ENCODE measurements around the gene KRTAP10-2. TPM values are rescaled to one million over a fixed set of nuclear protein-coding genes. Genes with fewer than 3 reads are reported as not detected.
"Not testable (repeated sequence)": the region's sequence is repeated elsewhere in the genome, so short reads cannot be mapped to it uniquely, and the experiment has no call there.

Gene KRTAP10-2
- total and polyA plus RNA-seq, 9 of the 15 experiments (the other 6 are each of a cell fraction or from before 2014, with no cell fraction given) = not detected

DNA sequence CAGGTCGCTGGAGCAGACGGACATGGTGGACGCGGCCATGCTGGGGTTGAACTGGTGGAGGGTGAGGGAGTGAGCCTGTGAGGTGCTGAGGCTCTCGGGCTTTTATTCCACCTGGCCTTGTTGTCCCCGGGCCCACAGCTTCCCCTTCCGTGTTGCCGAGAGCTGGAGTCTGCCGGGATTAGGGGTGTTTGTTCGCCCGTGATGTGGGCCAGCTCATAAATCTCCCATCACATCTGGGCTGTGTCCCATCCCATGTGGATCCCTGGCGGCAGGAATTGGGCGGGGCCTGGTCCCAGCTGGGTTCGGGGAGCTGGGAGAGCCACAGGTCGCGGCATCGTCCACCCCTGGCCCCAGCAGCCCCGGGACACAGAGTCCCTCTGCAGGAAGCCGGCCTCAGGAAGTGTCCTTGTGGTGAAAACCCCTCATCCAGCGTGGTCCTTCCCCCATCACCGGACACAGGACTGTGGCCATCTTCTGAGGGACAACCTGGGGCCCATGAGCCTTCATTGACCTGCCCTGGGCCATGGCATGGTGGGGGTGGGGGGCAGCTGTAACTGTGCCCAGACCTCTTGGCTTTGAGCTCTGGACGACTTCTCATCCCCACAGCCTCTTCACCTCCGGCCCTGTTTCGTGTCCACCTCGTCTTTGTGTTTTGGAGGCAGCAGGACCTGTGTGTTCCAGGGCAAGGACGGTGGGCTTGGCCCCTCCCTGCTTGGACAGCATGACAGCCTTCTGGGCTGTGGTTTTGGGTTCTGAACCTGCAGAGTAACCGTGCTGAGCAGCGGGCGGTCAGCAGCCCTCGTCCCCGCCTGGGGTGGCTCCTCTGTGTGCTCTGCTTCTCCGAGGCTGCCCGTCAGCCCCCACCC lies 41.4 kb upstream of the KRTAP10-2 start, which contains the start of gene KRTAP10-6:
Gene KRTAP10-6, minus strand, starts transcription at position 60 of the 866 bp plus-strand sequence. Its CDS starts 21 bp downstream, at position 39.
- DNase-seq (ENCODE audit: extremely low read depth in 1 of 4, low spot score in 3 of 4) = no peak
- H2AFZ ChIP-seq (ENCODE audit: low read depth, low read length) = peak within 1 kb of the TSS; percentile 81
- H3K9me3 ChIP-seq (replicated peaks; ENCODE audit: control insufficient read depth, insufficient read depth, low read depth, low read length) = no peaks in the 10 kb centered on the region; the same call in 1 of the 2 replicates
- ChIA-PET CTCF (ENCODE audit: low intra/inter-chr PET ratio) (no interaction called here), POLR2A (interaction anchor here (1.2 kb wide), 1 partner anchor 19 kb away, joined by 5 read pairs; the partner anchor contains the start of gene KRTAP10-4)
- H3K4me3 ChIP-seq = no peak within 1 kb of the TSS
- peak within 1 kb of the TSS; percentile 79; the same call in 1 of the 2 replicates for H3K4me2 ChIP-seq (ENCODE audit: insufficient read depth, low read length)
- H3K9me1 ChIP-seq (ENCODE audit: control insufficient read depth, insufficient read depth, low read length) = no peaks in the 10 kb centered on the region
- no peak for ATAC-seq
- no TSS peak for BruUV-seq (replicated peaks)
- H3K9ac ChIP-seq (ENCODE audit: insufficient read depth in 1 of 2, low read depth in 2 of 2, low read length in 2 of 2) = peak within 1 kb of the TSS; percentile 12 to 13; a peak in 2 of 4 replicates
- H3K4me1 ChIP-seq (replicated peaks in 1 of 2; ENCODE audit: control insufficient read depth in 2 of 2, insufficient read depth in 2 of 2, low read length in 2 of 2) = peaks cover 24 to 37% of the 10 kb centered on the region in 2 experiments
- H4K20me1 ChIP-seq (replicated peaks; ENCODE audit: control insufficient read depth, insufficient read depth, low read length) = no peaks in the 10 kb centered on the region
- peaks cover 0 to 15% of the 10 kb centered on the region in 2 experiments; a peak in 2 of 5 replicates for H3K27me3 ChIP-seq (ENCODE audit: control insufficient read depth in 2 of 2, insufficient read depth in 2 of 2, low read length in 2 of 2)
- peak within 1 kb of the TSS; percentile 62; the same call in 2 of the 3 replicates for H3K27ac ChIP-seq (ENCODE audit: extremely low read depth, low read depth, low read length)
- TF ChIP-seq ELF1 (tag; IDR thresholded peaks at IDR 0.05) (0 out of 2 replicates have a peak, but pooled peaks have one; percentile 37), RBFOX2 (IDR thresholded peaks at IDR 0.05; ENCODE audit: low read depth, low read length) (0 out of 2 replicates have a peak, but pooled peaks have one; percentile 5), CEBPG (CRISPR knock-in tag; IDR thresholded peaks at IDR 0.05) (no peak), CEBPG (tag; conservative IDR thresholded peaks at IDR 0.05 in 1 of 2, IDR thresholded peaks at IDR 0.05 in 1 of 2) (no peak), NR2C1 (IDR thresholded peaks at IDR 0.05) (no peak), NR2C1 (tag; IDR thresholded peaks at IDR 0.05) (0 out of 2 replicates have a peak, but pooled peaks have one; percentile 9), MEIS2 (IDR thresholded peaks at IDR 0.05; ENCODE audit: partially characterized antibody) (peak; percentile 4), CBX5 (IDR thresholded peaks at IDR 0.05; ENCODE audit: borderline replicate concordance, low read depth) (no peak), NR4A1 (CRISPR knock-in tag; IDR thresholded peaks at IDR 0.05) (no peak), NR4A1 (tag; IDR thresholded peaks at IDR 0.05) (peak; percentile 25; the same call in 1 of the 2 replicates)
- TF ChIP-seq, protein P1, sequence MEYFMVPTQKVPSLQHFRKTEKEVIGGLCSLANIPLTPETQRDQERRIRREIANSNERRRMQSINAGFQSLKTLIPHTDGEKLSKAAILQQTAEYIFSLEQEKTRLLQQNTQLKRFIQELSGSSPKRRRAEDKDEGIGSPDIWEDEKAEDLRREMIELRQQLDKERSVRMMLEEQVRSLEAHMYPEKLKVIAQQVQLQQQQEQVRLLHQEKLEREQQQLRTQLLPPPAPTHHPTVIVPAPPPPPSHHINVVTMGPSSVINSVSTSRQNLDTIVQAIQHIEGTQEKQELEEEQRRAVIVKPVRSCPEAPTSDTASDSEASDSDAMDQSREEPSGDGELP (CRISPR knock-in tag; IDR thresholded peaks at IDR 0.05; ENCODE audit: borderline replicate concordance) = peak; percentile 52; the same call in 1 of the 2 replicates
- TF ChIP-seq, protein P2, sequence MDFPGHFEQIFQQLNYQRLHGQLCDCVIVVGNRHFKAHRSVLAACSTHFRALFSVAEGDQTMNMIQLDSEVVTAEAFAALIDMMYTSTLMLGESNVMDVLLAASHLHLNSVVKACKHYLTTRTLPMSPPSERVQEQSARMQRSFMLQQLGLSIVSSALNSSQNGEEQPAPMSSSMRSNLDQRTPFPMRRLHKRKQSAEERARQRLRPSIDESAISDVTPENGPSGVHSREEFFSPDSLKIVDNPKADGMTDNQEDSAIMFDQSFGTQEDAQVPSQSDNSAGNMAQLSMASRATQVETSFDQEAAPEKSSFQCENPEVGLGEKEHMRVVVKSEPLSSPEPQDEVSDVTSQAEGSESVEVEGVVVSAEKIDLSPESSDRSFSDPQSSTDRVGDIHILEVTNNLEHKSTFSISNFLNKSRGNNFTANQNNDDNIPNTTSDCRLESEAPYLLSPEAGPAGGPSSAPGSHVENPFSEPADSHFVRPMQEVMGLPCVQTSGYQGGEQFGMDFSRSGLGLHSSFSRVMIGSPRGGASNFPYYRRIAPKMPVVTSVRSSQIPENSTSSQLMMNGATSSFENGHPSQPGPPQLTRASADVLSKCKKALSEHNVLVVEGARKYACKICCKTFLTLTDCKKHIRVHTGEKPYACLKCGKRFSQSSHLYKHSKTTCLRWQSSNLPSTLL (IDR thresholded peaks at IDR 0.05) = no peak
- H3K36me3 ChIP-seq (ENCODE audit: control insufficient read depth, insufficient read depth, low read length) = no peaks in the 10 kb centered on the region
- 28% methylated on average over 32 of the region's 33 CpGs for WGBS (ENCODE audit: insufficient coverage, low coverage, missing lambda C conversion rate)
- intact Hi-C loops (cut with micrococcal nuclease) = no loop called here
- in situ Hi-C loops (cut with MboI) = no loop called here
- FAIRE-seq = no peak
- no peaks in the 10 kb centered on the region for H3K79me2 ChIP-seq (ENCODE audit: control insufficient read depth, insufficient read depth, low read length)

DNA sequence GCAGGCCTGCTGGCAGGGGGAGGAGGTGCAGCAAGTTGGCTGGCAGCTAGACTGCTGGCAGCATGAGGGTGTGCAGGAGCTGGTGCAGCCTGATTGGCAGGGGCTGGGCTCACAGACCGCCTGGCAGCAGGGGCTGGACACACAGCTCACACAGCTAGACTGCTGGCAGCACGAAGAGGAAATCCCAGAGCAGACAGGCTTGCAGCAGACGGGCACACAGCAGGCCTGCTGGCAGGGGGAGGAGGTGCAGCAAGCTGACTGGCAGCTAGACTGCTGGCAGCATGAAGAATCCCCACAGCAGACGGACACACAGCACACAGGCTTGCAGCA lies 40.5 kb upstream of the KRTAP10-2 start:
- FAIRE-seq; CTCF ChIA-PET (ENCODE audit: low intra/inter-chr PET ratio); H3K9ac ChIP-seq (ENCODE audit: insufficient read depth in 1 of 2, low read depth in 2 of 2, low read length in 2 of 2); H3K79me2 ChIP-seq (ENCODE audit: control insufficient read depth, insufficient read depth, low read length); H3K27ac ChIP-seq (ENCODE audit: extremely low read depth, low read depth, low read length); intact Hi-C loops (cut with micrococcal nuclease); DNase-seq (ENCODE audit: extremely low read depth in 1 of 4, low spot score in 3 of 4); in situ Hi-C loops (cut with MboI); H3K36me3 ChIP-seq (ENCODE audit: control insufficient read depth, insufficient read depth, low read length); H2AFZ ChIP-seq (ENCODE audit: low read depth, low read length); H4K20me1 ChIP-seq (replicated peaks; ENCODE audit: control insufficient read depth, insufficient read depth, low read length); ATAC-seq; BruUV-seq (replicated peaks); H3K4me3 ChIP-seq; H3K9me1 ChIP-seq (ENCODE audit: control insufficient read depth, insufficient read depth, low read length); H3K4me2 ChIP-seq (ENCODE audit: insufficient read depth, low read length); H3K9me3 ChIP-seq (replicated peaks; ENCODE audit: control insufficient read depth, insufficient read depth, low read depth, low read length): not testable (repeated sequence)
- no CpG with 5 or more reads among the region's 4 CpGs for WGBS (ENCODE audit: insufficient coverage, low coverage, missing lambda C conversion rate)
- POLR2A ChIA-PET = interaction anchor here (1.2 kb wide), 1 partner anchor 18 kb away, joined by 5 read pairs; the partner anchor contains the start of gene KRTAP10-4
- H3K4me1 ChIP-seq (replicated peaks in 1 of 2; ENCODE audit: control insufficient read depth in 2 of 2, insufficient read depth in 2 of 2, low read length in 2 of 2) = peaks cover 24 to 37% of the 10 kb centered on the region in 2 experiments
- H3K27me3 ChIP-seq (ENCODE audit: control insufficient read depth in 2 of 2, insufficient read depth in 2 of 2, low read length in 2 of 2) = peaks cover 0 to 15% of the 10 kb centered on the region in 2 experiments; a peak in 1 of 5 replicates

All from K562 (cell line).